PC-3 (cell line): ENCODE measurements around the gene TMEM184B. TPM values are rescaled to one million over a fixed set of nuclear protein-coding genes. Genes with fewer than 3 reads are reported as not detected.

Experiments used
- ATAC-seq: fragments of 200-7000 bp; cut with Tn5 transposase; 2 replicates; pipeline ENCODE4 v1.9.1; 2020; ENCODE audit warnings: mild to moderate bottlenecking, moderate library complexity
- BruUV-seq: library from RNA; stranded (reverse); fragments of 400-500 nt; replicated peaks from 2 replicates; lab custom pipeline; 2021; lab: Mats Ljungman, UMichigan
- CTCF ChIA-PET: fragments of 300-600 bp; sonication (Branson Sonifier 250); formaldehyde crosslinking; loops from one replicate; lab custom pipeline; 2022; ENCODE audit warnings: antibody characterized with exemption; lab: Charles Lee
- POLR2A ChIA-PET: fragments of 300-600 bp; sonication (Branson Sonifier 250); formaldehyde crosslinking; loops from one replicate; lab custom pipeline; 2022; ENCODE audit warnings: antibody characterized with exemption; ENCODE audit not compliant: unreplicated experiment; lab: Charles Lee
- DNase-seq: peaks from one replicate; pipeline ENCODE4 v3.0.0-alpha.2; 2015
- H2AFZ ChIP-seq: fragments of 300-600 bp; sonication (generic); 2 replicates; pipeline ENCODE4 v1.6.0; 2016; ENCODE audit warnings: antibody characterized with exemption, low read length
- H3F3A ChIP-seq: fragments of 300-600 bp; sonication (generic); one replicate; pipeline ENCODE4 v1.6.0; 2017; ENCODE audit warnings: antibody characterized with exemption, low read length, control low read depth, mild to moderate bottlenecking; ENCODE audit not compliant: unreplicated experiment
- H3K27ac ChIP-seq: fragments of 300-600 bp; sonication (generic); 2 replicates; pipeline ENCODE4 v1.5.1; 2016; ENCODE audit warnings: mild to moderate bottlenecking, low read length
- H3K27me3 ChIP-seq: fragments of 300-600 bp; sonication (generic); 2 replicates; pipeline ENCODE4 v1.6.1; 2016; ENCODE audit warnings: low read length, mixed read lengths
- H3K36me3 ChIP-seq: fragments of 300-600 bp; sonication (generic); 2 replicates; pipeline ENCODE4 v1.6.1; 2016; ENCODE audit warnings: low read depth, mixed run types, low read length, mixed read lengths
- H3K4me1 ChIP-seq: fragments of 300-600 bp; sonication (generic); 2 replicates; pipeline ENCODE4 v1.5.1; 2016; ENCODE audit warnings: low read length; ENCODE audit not compliant: insufficient read depth
- H3K4me2 ChIP-seq: fragments of 300-600 bp; sonication (generic); 2 replicates; pipeline ENCODE4 v1.6.0; 2016; ENCODE audit warnings: low read length
- H3K4me3 ChIP-seq: fragments of 300-600 bp; sonication (generic); 2 replicates; pipeline ENCODE4 v1.5.1; 2016; ENCODE audit warnings: mild to moderate bottlenecking, low read length, mixed read lengths
- H3K79me2 ChIP-seq: fragments of 300-600 bp; sonication (generic); 2 replicates; pipeline ENCODE4 v1.6.1; 2017; ENCODE audit warnings: low read length, mixed read lengths
- H3K9ac ChIP-seq: fragments of 300-600 bp; sonication (generic); 2 replicates; pipeline ENCODE4 v1.6.0; 2016; ENCODE audit warnings: mild to moderate bottlenecking, low read length
- H3K9me2 ChIP-seq: fragments of 300-600 bp; sonication (generic); replicated peaks from 2 replicates; pipeline ENCODE4 v1.6.1; 2016; ENCODE audit warnings: mixed run types, low read length, mixed read lengths
- H3K9me3 ChIP-seq: fragments of 300-600 bp; sonication (generic); 2 replicates; pipeline ENCODE4 v1.6.1; 2016; ENCODE audit warnings: low read length, mixed read lengths
- H4K20me1 ChIP-seq: fragments of 300-600 bp; sonication (generic); 2 replicates; pipeline ENCODE4 v1.6.1; 2016; ENCODE audit warnings: low read length, mixed read lengths
- EZH2 ChIP-seq: fragments of 300-600 bp; sonication (generic); IDR thresholded peaks from one replicate; pipeline ENCODE4 v1.6.1; 2017; ENCODE audit warnings: antibody characterized with exemption, mild to moderate bottlenecking, low read length; ENCODE audit not compliant: unreplicated experiment
- EZH2phosphoT487 ChIP-seq: fragments of 300-600 bp; sonication (generic); IDR thresholded peaks from 2 replicates; pipeline ENCODE4 v1.6.1; 2018; ENCODE audit warnings: mild to moderate bottlenecking, antibody characterized with exemption, low read length, borderline replicate concordance
- intact Hi-C: fragments of 100-400 bp; cut with micrococcal nuclease; formaldehyde crosslinking; loops from 2 replicates; pipeline ENCODE4 v1.9.0; 2023
- total RNA-seq: library from RNA; depleted of rRNA; stranded (reverse); fragments of >200 nt; gene quantifications from 2 replicates; pipeline ENCODE4 v1.2.3, GENCODE V29; 2014
- TF ChIP-seq, protein P1 (sequence below): fragments of 300-600 bp; sonication (generic); conservative IDR thresholded peaks from 2 replicates; pipeline ENCODE4 v1.5.1; 2017; ENCODE audit warnings: antibody characterized with exemption, low read depth, mild to moderate bottlenecking, low read length

The TMEM184B gene
- total RNA-seq, 1 experiment from 2014 or later = 37.5 TPM

GRCh38 chr22:38309614-38310517 is 37.1 kb upstream of the TMEM184B start:
- no peaks in the 10 kb centered on the region for H3F3A ChIP-seq
- no peak for TF ChIP-seq EZH2phosphoT487
- TF ChIP-seq, protein P1, sequence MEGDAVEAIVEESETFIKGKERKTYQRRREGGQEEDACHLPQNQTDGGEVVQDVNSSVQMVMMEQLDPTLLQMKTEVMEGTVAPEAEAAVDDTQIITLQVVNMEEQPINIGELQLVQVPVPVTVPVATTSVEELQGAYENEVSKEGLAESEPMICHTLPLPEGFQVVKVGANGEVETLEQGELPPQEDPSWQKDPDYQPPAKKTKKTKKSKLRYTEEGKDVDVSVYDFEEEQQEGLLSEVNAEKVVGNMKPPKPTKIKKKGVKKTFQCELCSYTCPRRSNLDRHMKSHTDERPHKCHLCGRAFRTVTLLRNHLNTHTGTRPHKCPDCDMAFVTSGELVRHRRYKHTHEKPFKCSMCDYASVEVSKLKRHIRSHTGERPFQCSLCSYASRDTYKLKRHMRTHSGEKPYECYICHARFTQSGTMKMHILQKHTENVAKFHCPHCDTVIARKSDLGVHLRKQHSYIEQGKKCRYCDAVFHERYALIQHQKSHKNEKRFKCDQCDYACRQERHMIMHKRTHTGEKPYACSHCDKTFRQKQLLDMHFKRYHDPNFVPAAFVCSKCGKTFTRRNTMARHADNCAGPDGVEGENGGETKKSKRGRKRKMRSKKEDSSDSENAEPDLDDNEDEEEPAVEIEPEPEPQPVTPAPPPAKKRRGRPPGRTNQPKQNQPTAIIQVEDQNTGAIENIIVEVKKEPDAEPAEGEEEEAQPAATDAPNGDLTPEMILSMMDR = no peak
- TF ChIP-seq EZH2 = no peak
- H3K79me2 ChIP-seq = peaks cover 99% of the 10 kb centered on the region
- no TSS peak for BruUV-seq
- H3K4me2 ChIP-seq = no peak overlapping the region
- ATAC-seq = no peak
- H2AFZ ChIP-seq = no peak overlapping the region
- H3K27me3 ChIP-seq = no peaks in the 10 kb centered on the region
- peaks cover 51% of the 10 kb centered on the region for H4K20me1 ChIP-seq
- H3K4me3 ChIP-seq = no peak overlapping the region
- H3K27ac ChIP-seq = peak overlapping the region; percentile 30
- H3K9ac ChIP-seq = no peak overlapping the region
- DNase-seq = no peak
- intact Hi-C loops = no loop called here
- no peaks in the 10 kb centered on the region for H3K9me3 ChIP-seq
- peaks cover 57% of the 10 kb centered on the region for H3K4me1 ChIP-seq
- peaks cover 52% of the 10 kb centered on the region for H3K36me3 ChIP-seq
- CTCF ChIA-PET = no interaction called here
- POLR2A ChIA-PET = no interaction called here
- H3K9me2 ChIP-seq = no peaks in the 10 kb centered on the region

GRCh38 chr22:38308791-38309498 is 36.1 kb upstream of the TMEM184B start:
- no peak overlapping the region for H3K4me2 ChIP-seq
- POLR2A ChIA-PET = no interaction called here

More at GRCh38 chr22:38308791-38309498, 36.1 kb upstream of the TMEM184B start:
- Histone ChIP-seq H3K27me3 (no peaks in the 10 kb centered on the region), H2AFZ (no peak overlapping the region), H3K4me1 (peaks cover 47% of the 10 kb centered on the region), H3K4me3 (no peak overlapping the region), H3K9me2 (no peaks in the 10 kb centered on the region), H3K79me2 (peaks cover 99% of the 10 kb centered on the region), H3K9me3 (no peaks in the 10 kb centered on the region), H3K27ac (no peak overlapping the region), H3F3A (no peaks in the 10 kb centered on the region), H4K20me1 (peaks cover 52% of the 10 kb centered on the region; the same call in 1 of the 2 replicates), H3K9ac (no peak overlapping the region), H3K36me3 (peaks cover 60% of the 10 kb centered on the region)
- intact Hi-C loops = no loop called here
- BruUV-seq = no TSS peak
- CTCF ChIA-PET = no interaction called here
- TF ChIP-seq EZH2 (no peak), EZH2phosphoT487 (no peak)
- TF ChIP-seq, protein P1 = no peak
- no peak for DNase-seq
- no peak for ATAC-seq
